SU-DHL-6 (cell line): Measurements from ENCODE around the gene RAPGEF4.
"Not testable (repeated sequence)": the region's sequence is repeated elsewhere in the genome, so short reads cannot be mapped to it uniquely, and the experiment has no call there.

Experiments used
- H2AFZ ChIP-seq: fragments of 200-600 bp; sonication (generic); 2 replicates; pipeline ENCODE4 v1.6.1; 2014; ENCODE audit warnings: low read depth, mild to moderate bottlenecking, moderate library complexity, mixed read lengths, antibody characterized with exemption, low read length; ENCODE audit not compliant: severe bottlenecking
- H3F3A ChIP-seq: fragments of 200-600 bp; shearing (Covaris generic); 2 replicates; pipeline ENCODE4 v1.6.0; 2016; ENCODE audit warnings: antibody characterized with exemption, mild to moderate bottlenecking; ENCODE audit not compliant: insufficient read depth
- H3K27ac ChIP-seq: fragments of 200-600 bp; sonication (generic); 2 replicates; pipeline ENCODE4 v1.5.1; 2016; ENCODE audit warnings: low read depth, mild to moderate bottlenecking, low read length, moderate library complexity, mixed read lengths
- H3K27me3 ChIP-seq: fragments of 200-600 bp; sonication (generic), shearing (Covaris generic); 2 replicates; pipeline ENCODE4 v1.6.0; 2014; ENCODE audit warnings: mild to moderate bottlenecking, low read length
- H3K36me3 ChIP-seq: fragments of 200-600 bp; sonication (generic); 2 replicates; pipeline ENCODE4 v1.6.1; 2014; ENCODE audit warnings: mild to moderate bottlenecking, low read length, mixed read lengths
- H3K4me2 ChIP-seq: fragments of 300-600, 200-600 bp; shearing (Covaris generic), sonication (generic); 2 replicates; pipeline ENCODE4 v1.6.0; 2014; ENCODE audit warnings: low read length, low read depth, mild to moderate bottlenecking; ENCODE audit not compliant: poor library complexity, severe bottlenecking
- H3K4me3 ChIP-seq: fragments of 200-600 bp; sonication (generic); 2 replicates; pipeline ENCODE4 v1.5.1; 2014; ENCODE audit warnings: antibody characterized with exemption, low read length, mild to moderate bottlenecking, mixed read lengths; ENCODE audit not compliant: insufficient read depth, poor library complexity, severe bottlenecking
- H3K79me2 ChIP-seq: fragments of 200-600 bp; sonication (generic); 2 replicates; pipeline ENCODE4 v1.6.1; 2014; ENCODE audit warnings: mild to moderate bottlenecking, low read length, moderate library complexity; ENCODE audit not compliant: insufficient read depth
- H3K9ac ChIP-seq: fragments of 200-600 bp; sonication (generic); 2 replicates; pipeline ENCODE4 v1.7.0; 2014; ENCODE audit warnings: mild to moderate bottlenecking, low read length
- H3K9me2 ChIP-seq: fragments of 200-600 bp; sonication (generic); replicated peaks from 2 replicates; pipeline ENCODE4 v1.6.1; 2014; ENCODE audit warnings: low read length; ENCODE audit not compliant: insufficient read depth
- H3K9me3 ChIP-seq: fragments of 200-600 bp; sonication (generic); 2 replicates; pipeline ENCODE4 v1.6.1; 2014; ENCODE audit warnings: low read length, mixed read lengths; ENCODE audit not compliant: insufficient read depth
- H4K20me1 ChIP-seq: fragments of 200-600 bp; sonication (generic); 2 replicates; pipeline ENCODE4 v1.6.1; 2014; ENCODE audit warnings: low read depth, mild to moderate bottlenecking, antibody characterized with exemption, low read length, moderate library complexity, mixed read lengths
- EZH2phosphoT487 ChIP-seq: fragments of 200-600 bp; sonication (generic), shearing (Covaris generic); conservative IDR thresholded peaks from 2 replicates; pipeline ENCODE4 v1.6.1; 2018; ENCODE audit warnings: mild to moderate bottlenecking, antibody characterized with exemption, low read length, moderate library complexity, mixed read lengths
- TF ChIP-seq, protein P1 (sequence below): fragments of 200-600 bp; sonication (generic); IDR thresholded peaks from one replicate; pipeline ENCODE4 v1.5.1; 2017; ENCODE audit warnings: antibody characterized with exemption, mild to moderate bottlenecking, low read length, moderate library complexity; ENCODE audit not compliant: insufficient read depth, poor library complexity, severe bottlenecking

Gene RAPGEF4

DNA sequence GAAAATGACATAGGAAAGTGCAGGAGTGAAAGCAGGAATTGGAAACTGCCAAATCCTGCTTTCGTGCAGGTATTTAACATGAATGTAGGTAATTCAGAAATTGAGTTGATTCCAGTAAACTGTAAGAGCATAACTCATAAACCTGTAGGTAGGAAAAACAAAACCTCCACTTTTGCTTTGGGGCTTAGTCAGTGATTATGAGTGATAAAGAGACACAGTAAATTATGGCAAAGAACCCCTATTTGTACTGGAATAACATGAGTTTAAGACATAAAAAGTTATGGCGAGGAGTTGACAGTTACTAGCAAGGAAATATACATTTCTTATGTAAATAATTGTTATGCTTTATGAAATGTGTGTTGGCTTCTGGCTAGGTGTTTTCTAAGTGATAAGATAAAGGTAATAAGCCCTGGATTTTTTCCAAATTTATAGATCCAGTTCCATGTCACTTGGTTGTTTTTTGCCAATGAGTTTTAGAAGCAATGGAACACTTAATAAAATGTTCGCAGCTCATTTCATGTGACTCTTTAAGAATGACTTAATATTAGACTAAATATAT, 357.3 kb downstream of the RAPGEF4 start:
- Histone ChIP-seq H3K36me3 (no peaks in the 10 kb centered on the region), H3K4me3 (no peak overlapping the region), H3K4me2 (no peak overlapping the region), H2AFZ (no peak overlapping the region), H4K20me1 (no peaks in the 10 kb centered on the region), H3K9me2 (no peaks in the 10 kb centered on the region), H3K79me2 (no peaks in the 10 kb centered on the region), H3K27ac (no peak overlapping the region), H3F3A (no peaks in the 10 kb centered on the region), H3K9ac (no peak overlapping the region), H3K27me3 (no peaks in the 10 kb centered on the region), H3K9me3 (no peaks in the 10 kb centered on the region)
- no peak for TF ChIP-seq EZH2phosphoT487
- TF ChIP-seq, protein P1, sequence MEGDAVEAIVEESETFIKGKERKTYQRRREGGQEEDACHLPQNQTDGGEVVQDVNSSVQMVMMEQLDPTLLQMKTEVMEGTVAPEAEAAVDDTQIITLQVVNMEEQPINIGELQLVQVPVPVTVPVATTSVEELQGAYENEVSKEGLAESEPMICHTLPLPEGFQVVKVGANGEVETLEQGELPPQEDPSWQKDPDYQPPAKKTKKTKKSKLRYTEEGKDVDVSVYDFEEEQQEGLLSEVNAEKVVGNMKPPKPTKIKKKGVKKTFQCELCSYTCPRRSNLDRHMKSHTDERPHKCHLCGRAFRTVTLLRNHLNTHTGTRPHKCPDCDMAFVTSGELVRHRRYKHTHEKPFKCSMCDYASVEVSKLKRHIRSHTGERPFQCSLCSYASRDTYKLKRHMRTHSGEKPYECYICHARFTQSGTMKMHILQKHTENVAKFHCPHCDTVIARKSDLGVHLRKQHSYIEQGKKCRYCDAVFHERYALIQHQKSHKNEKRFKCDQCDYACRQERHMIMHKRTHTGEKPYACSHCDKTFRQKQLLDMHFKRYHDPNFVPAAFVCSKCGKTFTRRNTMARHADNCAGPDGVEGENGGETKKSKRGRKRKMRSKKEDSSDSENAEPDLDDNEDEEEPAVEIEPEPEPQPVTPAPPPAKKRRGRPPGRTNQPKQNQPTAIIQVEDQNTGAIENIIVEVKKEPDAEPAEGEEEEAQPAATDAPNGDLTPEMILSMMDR: no peak

DNA sequence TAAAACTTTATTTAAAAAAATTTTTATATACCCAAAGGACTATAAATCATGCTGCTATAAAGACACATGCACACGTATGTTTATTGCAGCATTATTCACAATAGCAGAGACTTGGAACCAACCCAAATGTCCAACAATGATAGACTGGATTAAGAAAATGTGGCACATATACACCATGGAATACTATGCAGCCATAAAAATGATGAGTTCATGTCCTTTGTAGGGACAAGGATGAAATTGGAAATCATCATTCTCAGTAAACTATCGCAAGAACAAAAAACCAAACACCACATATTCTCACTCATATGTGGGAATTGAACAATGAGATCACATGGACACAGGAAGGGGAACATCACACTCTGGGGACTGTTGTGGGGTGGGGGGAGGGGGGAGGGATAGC, 358.0 kb downstream of the RAPGEF4 start:
- H3K4me2 ChIP-seq, H3K9me3 ChIP-seq, H2AFZ ChIP-seq, H4K20me1 ChIP-seq, H3F3A ChIP-seq, H3K9ac ChIP-seq, H3K36me3 ChIP-seq, H3K4me3 ChIP-seq, H3K79me2 ChIP-seq, H3K9me2 ChIP-seq, H3K27ac ChIP-seq, H3K27me3 ChIP-seq: not testable (repeated sequence)

DNA sequence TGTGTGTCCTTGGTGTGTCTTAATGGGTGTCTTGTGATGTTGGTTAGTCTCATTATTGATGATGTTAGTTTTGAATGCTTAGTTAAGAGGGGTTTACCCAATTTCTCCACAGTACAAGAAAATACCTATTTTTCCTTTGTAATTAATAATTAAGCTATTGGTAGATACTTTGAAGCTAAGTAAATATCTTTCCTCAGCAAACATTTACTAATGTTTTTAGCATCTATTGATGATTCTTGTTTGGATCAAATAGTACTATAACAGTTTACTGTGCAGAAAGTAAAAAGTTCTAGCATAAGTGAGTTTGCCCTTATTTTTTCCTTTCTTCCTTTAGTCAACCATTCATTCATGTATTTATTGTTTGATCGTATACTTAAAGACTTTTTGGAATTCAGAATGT, 359.1 kb downstream of the RAPGEF4 start:
- Histone ChIP-seq H3K9me3 (no peaks in the 10 kb centered on the region), H3K36me3 (no peaks in the 10 kb centered on the region), H3K9me2 (no peaks in the 10 kb centered on the region), H3F3A (no peaks in the 10 kb centered on the region), H4K20me1 (no peaks in the 10 kb centered on the region), H2AFZ (no peak overlapping the region), H3K4me3 (no peak overlapping the region), H3K27me3 (no peaks in the 10 kb centered on the region), H3K27ac (no peak overlapping the region), H3K79me2 (no peaks in the 10 kb centered on the region), H3K4me2 (no peak overlapping the region), H3K9ac (no peak overlapping the region)
- no peak for TF ChIP-seq EZH2phosphoT487
- TF ChIP-seq, protein P1: no peak

DNA sequence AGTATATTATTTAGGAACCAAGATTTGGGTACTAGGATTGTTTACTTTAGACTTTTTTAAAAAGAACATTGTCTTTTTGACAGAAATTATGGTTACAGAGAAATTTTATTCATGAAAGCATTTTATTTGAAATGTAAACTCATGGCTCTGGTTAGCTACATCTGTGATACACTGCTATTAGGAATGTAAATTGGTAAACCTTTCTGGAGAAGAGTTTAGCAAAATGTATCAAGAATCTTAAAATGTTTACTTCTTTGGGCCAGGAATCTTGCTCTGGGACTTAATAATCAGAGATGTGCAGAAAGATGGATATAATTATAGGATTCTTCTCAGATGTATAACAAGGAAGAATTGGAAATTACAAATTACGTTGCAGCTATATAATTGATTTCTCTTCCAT, 359.7 kb downstream of the RAPGEF4 start:
- Histone ChIP-seq H3K79me2 (no peaks in the 10 kb centered on the region), H3K36me3 (no peaks in the 10 kb centered on the region), H2AFZ (no peak overlapping the region), H3K27ac (no peak overlapping the region), H3K4me2 (no peak overlapping the region), H3K9me3 (no peaks in the 10 kb centered on the region), H3K27me3 (no peaks in the 10 kb centered on the region), H3K9me2 (no peaks in the 10 kb centered on the region), H3F3A (no peaks in the 10 kb centered on the region), H3K4me3 (no peak overlapping the region), H3K9ac (no peak overlapping the region), H4K20me1 (no peaks in the 10 kb centered on the region)
- TF ChIP-seq EZH2phosphoT487: no peak
- TF ChIP-seq, protein P1: no peak
